PC-3 (cell line): ENCODE data around the gene STK38L. TPM values are rescaled to one million over a fixed set of nuclear protein-coding genes. Genes with fewer than 3 reads are reported as not detected.

ENCODE experiments used
- ATAC-seq: fragments of 200-7000 bp; cut with Tn5 transposase; 2 replicates; pipeline ENCODE4 v1.9.1; 2020; ENCODE audit warnings: mild to moderate bottlenecking, moderate library complexity
- BruUV-seq: library from RNA; stranded (reverse); fragments of 400-500 nt; replicated peaks from 2 replicates; lab custom pipeline; 2021; lab: Mats Ljungman, UMichigan
- CTCF ChIA-PET: fragments of 300-600 bp; sonication (Branson Sonifier 250); formaldehyde crosslinking; loops from one replicate; lab custom pipeline; 2022; ENCODE audit warnings: antibody characterized with exemption; lab: Charles Lee
- POLR2A ChIA-PET: fragments of 300-600 bp; sonication (Branson Sonifier 250); formaldehyde crosslinking; loops from one replicate; lab custom pipeline; 2022; ENCODE audit warnings: antibody characterized with exemption; ENCODE audit not compliant: unreplicated experiment; lab: Charles Lee
- DNase-seq: peaks from one replicate; pipeline ENCODE4 v3.0.0-alpha.2; 2015
- H2AFZ ChIP-seq: fragments of 300-600 bp; sonication (generic); 2 replicates; pipeline ENCODE4 v1.6.0; 2016; ENCODE audit warnings: antibody characterized with exemption, low read length
- H3F3A ChIP-seq: fragments of 300-600 bp; sonication (generic); one replicate; pipeline ENCODE4 v1.6.0; 2017; ENCODE audit warnings: antibody characterized with exemption, low read length, control low read depth, mild to moderate bottlenecking; ENCODE audit not compliant: unreplicated experiment
- H3K27ac ChIP-seq: fragments of 300-600 bp; sonication (generic); 2 replicates; pipeline ENCODE4 v1.5.1; 2016; ENCODE audit warnings: mild to moderate bottlenecking, low read length
- H3K27me3 ChIP-seq: fragments of 300-600 bp; sonication (generic); 2 replicates; pipeline ENCODE4 v1.6.1; 2016; ENCODE audit warnings: low read length, mixed read lengths
- H3K36me3 ChIP-seq: fragments of 300-600 bp; sonication (generic); 2 replicates; pipeline ENCODE4 v1.6.1; 2016; ENCODE audit warnings: low read depth, mixed run types, low read length, mixed read lengths
- H3K4me1 ChIP-seq: fragments of 300-600 bp; sonication (generic); 2 replicates; pipeline ENCODE4 v1.5.1; 2016; ENCODE audit warnings: low read length; ENCODE audit not compliant: insufficient read depth
- H3K4me2 ChIP-seq: fragments of 300-600 bp; sonication (generic); 2 replicates; pipeline ENCODE4 v1.6.0; 2016; ENCODE audit warnings: low read length
- H3K4me3 ChIP-seq: fragments of 300-600 bp; sonication (generic); 2 replicates; pipeline ENCODE4 v1.5.1; 2016; ENCODE audit warnings: mild to moderate bottlenecking, low read length, mixed read lengths
- H3K79me2 ChIP-seq: fragments of 300-600 bp; sonication (generic); 2 replicates; pipeline ENCODE4 v1.6.1; 2017; ENCODE audit warnings: low read length, mixed read lengths
- H3K9ac ChIP-seq: fragments of 300-600 bp; sonication (generic); 2 replicates; pipeline ENCODE4 v1.6.0; 2016; ENCODE audit warnings: mild to moderate bottlenecking, low read length
- H3K9me2 ChIP-seq: fragments of 300-600 bp; sonication (generic); replicated peaks from 2 replicates; pipeline ENCODE4 v1.6.1; 2016; ENCODE audit warnings: mixed run types, low read length, mixed read lengths
- H3K9me3 ChIP-seq: fragments of 300-600 bp; sonication (generic); 2 replicates; pipeline ENCODE4 v1.6.1; 2016; ENCODE audit warnings: low read length, mixed read lengths
- H4K20me1 ChIP-seq: fragments of 300-600 bp; sonication (generic); 2 replicates; pipeline ENCODE4 v1.6.1; 2016; ENCODE audit warnings: low read length, mixed read lengths
- CTCF ChIP-seq: fragments of 300-600 bp; sonication (generic); conservative IDR thresholded peaks from 2 replicates; pipeline ENCODE4 v1.5.1; 2017; ENCODE audit warnings: antibody characterized with exemption, low read depth, mild to moderate bottlenecking, low read length
- EZH2 ChIP-seq: fragments of 300-600 bp; sonication (generic); IDR thresholded peaks from one replicate; pipeline ENCODE4 v1.6.1; 2017; ENCODE audit warnings: antibody characterized with exemption, mild to moderate bottlenecking, low read length; ENCODE audit not compliant: unreplicated experiment
- EZH2phosphoT487 ChIP-seq: fragments of 300-600 bp; sonication (generic); IDR thresholded peaks from 2 replicates; pipeline ENCODE4 v1.6.1; 2018; ENCODE audit warnings: mild to moderate bottlenecking, antibody characterized with exemption, low read length, borderline replicate concordance
- intact Hi-C: fragments of 100-400 bp; cut with micrococcal nuclease; formaldehyde crosslinking; loops from 2 replicates; pipeline ENCODE4 v1.9.0; 2023
- total RNA-seq: library from RNA; depleted of rRNA; stranded (reverse); fragments of >200 nt; gene quantifications from 2 replicates; pipeline ENCODE4 v1.2.3, GENCODE V29; 2014

STK38L gene
- total RNA-seq, 1 experiment from 2014 or later: 32.3 TPM

DNA sequence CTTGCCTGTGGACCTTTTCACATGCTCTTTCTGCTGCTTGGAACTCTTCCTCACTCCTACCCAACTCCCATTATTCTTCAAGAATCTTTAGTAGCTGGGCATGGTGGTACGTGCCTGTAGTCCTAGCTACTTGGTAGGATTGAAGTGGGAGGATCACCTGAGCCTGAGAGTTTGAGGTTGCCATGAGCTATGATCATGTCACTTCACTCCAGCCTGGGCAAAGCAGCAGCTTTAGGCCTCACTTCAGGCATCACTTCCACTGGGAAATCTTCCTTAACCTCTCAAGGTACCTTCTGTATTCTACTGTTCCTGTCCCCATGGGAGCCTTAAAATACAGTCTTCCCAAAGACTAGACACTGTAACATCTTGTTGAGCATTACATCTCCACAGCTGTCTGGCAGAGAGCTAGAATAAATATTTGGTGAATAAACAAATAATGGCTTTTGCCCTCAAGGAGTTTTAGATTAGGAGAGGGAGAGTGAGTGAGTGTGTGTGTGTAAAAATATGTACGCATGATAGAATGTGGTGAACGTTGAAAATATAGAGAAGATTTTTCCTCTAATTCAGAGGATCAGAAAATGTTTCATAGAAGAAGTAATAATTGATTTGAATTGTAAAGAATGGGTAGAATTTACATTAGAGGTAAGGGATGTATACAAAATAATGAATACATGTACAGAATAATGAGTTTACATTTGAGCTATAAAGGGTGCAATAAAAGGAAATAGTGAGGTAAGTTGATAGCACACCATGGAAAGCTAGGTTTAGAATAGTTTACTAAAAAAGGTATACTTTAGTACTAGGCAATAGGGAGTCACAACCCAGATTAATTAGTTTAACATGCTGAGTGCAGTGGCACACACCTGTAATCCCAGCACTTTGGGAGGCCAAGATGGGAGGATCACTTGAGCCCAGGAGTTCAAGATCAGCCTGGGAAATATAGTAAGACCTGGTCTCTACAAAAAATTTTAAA is 59.3 kb downstream of the STK38L start:
- TF ChIP-seq EZH2 (no peak), CTCF (no peak), EZH2phosphoT487 (no peak)
- Histone ChIP-seq H3K79me2 (no peaks in the 10 kb centered on the region), H4K20me1 (0 out of 2 replicates have a peak, but pooled peaks cover 4% of the 10 kb centered on the region), H3F3A (no peaks in the 10 kb centered on the region), H3K36me3 (peaks cover 9% of the 10 kb centered on the region; the same call in 1 of the 2 replicates), H3K27me3 (no peaks in the 10 kb centered on the region), H3K4me2 (peak overlapping the region; percentile 23), H3K4me3 (no peak overlapping the region), H3K9me3 (no peaks in the 10 kb centered on the region), H2AFZ (no peak overlapping the region), H3K27ac (no peak overlapping the region), H3K4me1 (peaks cover 10% of the 10 kb centered on the region), H3K9me2 (no peaks in the 10 kb centered on the region), H3K9ac (no peak overlapping the region)
- intact Hi-C loops: loop anchor here (10.0 kb wide), 2 partner anchors 419 to 449 kb away; no protein-coding TSS in a partner anchor
- ATAC-seq (peak; percentile 81), DNase-seq (peak; percentile 72)
- CTCF ChIA-PET: interaction anchor here (0.5 kb wide), 2 partner anchors 24 to 279 kb away, joined by 3 read pairs; no protein-coding TSS in a partner anchor
- BruUV-seq: no TSS peak
- POLR2A ChIA-PET: interaction anchor here (0.7 kb wide), 1 partner anchor 14 kb away, joined by 19 read pairs; no protein-coding TSS in a partner anchor

DNA sequence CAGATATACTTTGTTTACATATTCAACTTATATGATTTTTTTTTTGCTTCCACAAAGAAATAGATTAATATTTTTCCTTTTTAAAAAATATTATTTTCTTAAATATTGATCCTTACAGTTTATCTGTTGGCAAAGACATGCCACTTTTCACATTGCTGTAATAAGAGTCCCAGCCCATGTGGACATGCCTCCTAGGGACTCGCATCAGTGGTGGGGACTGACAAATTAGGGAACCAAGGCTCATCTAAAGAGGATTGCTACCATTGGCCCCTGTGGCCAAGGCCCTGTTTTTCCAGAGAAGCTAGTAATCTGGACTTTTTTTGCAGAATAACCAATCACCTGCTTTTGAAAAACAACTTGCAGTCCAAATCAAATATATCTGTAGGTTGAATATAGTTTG is 60.8 kb downstream of the STK38L start:
- no peak overlapping the region for H3K9ac ChIP-seq
- H3K9me2 ChIP-seq: no peaks in the 10 kb centered on the region
- ChIA-PET CTCF (interaction anchor here (0.6 to 0.7 kb wide), 3 partner anchors 47 to 420 kb away, joined by 3 to 11 read pairs (median 4); partner anchors contain the start of gene TM7SF3), POLR2A (no interaction called here)
- no peak overlapping the region for H2AFZ ChIP-seq
- peaks cover 10% of the 10 kb centered on the region for H3K4me1 ChIP-seq
- peaks cover 13% of the 10 kb centered on the region; the same call in 1 of the 2 replicates for H3K36me3 ChIP-seq
- intact Hi-C loops: loop anchor here (1.0 to 10.0 kb wide), 4 partner anchors 115 to 450 kb away; no protein-coding TSS in a partner anchor
- no peaks in the 10 kb centered on the region for H3K27me3 ChIP-seq
- H3F3A ChIP-seq: no peaks in the 10 kb centered on the region
- H4K20me1 ChIP-seq: 0 out of 2 replicates have a peak, but pooled peaks cover 4% of the 10 kb centered on the region
- H3K79me2 ChIP-seq: no peaks in the 10 kb centered on the region
- H3K27ac ChIP-seq: no peak overlapping the region
- no peak for TF ChIP-seq EZH2phosphoT487
- TF ChIP-seq EZH2: no peak
- no peak for TF ChIP-seq CTCF
- BruUV-seq: no TSS peak
- no peak overlapping the region for H3K4me3 ChIP-seq
- no peak overlapping the region for H3K4me2 ChIP-seq
- no peaks in the 10 kb centered on the region for H3K9me3 ChIP-seq
- no peak for ATAC-seq
- no peak for DNase-seq
